Effector memory CD4-positive, alpha-beta T cell (primary cell): Measurements from ENCODE around the gene ATRNL1.

Experiments used
- DNase-seq, 3 donors: peaks; one replicate each; pipeline ENCODE4 v3.0.0-alpha.2; 2020
- H3K27ac ChIP-seq: 2 replicates; pipeline ENCODE4 v1.7.0; 2013; ENCODE audit warnings: mild to moderate bottlenecking, low read length, moderate library complexity; ENCODE audit not compliant: insufficient read depth, poor library complexity, severe bottlenecking
- H3K27me3 ChIP-seq: replicated peaks from 2 replicates; pipeline ENCODE4 v1.7.0; 2013; ENCODE audit warnings: mild to moderate bottlenecking, low read length; ENCODE audit not compliant: insufficient read depth, control insufficient read depth, poor library complexity, severe bottlenecking
- H3K36me3 ChIP-seq: 2 replicates; pipeline ENCODE4 v1.7.0; 2013; ENCODE audit warnings: mild to moderate bottlenecking, low read length, moderate library complexity; ENCODE audit not compliant: control insufficient read depth, insufficient read depth
- H3K4me1 ChIP-seq: 2 replicates; pipeline ENCODE4 v1.7.0; 2013; ENCODE audit warnings: low read length, mild to moderate bottlenecking; ENCODE audit not compliant: control insufficient read depth, insufficient read depth, poor library complexity, severe bottlenecking
- H3K4me3 ChIP-seq: 2 replicates; pipeline ENCODE4 v1.7.0; 2013; ENCODE audit warnings: low read length, low read depth, mild to moderate bottlenecking; ENCODE audit not compliant: insufficient read depth, poor library complexity, severe bottlenecking
- H3K9me3 ChIP-seq: 2 replicates; pipeline ENCODE4 v1.7.0; 2013; ENCODE audit warnings: mild to moderate bottlenecking, low read length, moderate library complexity; ENCODE audit not compliant: control insufficient read depth

The ATRNL1 gene

GRCh38 chr10:115830265-115830970 is 737.3 kb downstream of the ATRNL1 start:
- Histone ChIP-seq H3K4me3 (no peak overlapping the region), H3K27ac (no peak overlapping the region), H3K36me3 (no peaks in the 10 kb centered on the region), H3K9me3 (no peaks in the 10 kb centered on the region), H3K4me1 (no peaks in the 10 kb centered on the region), H3K27me3 (no peaks in the 10 kb centered on the region)
- no peak for DNase-seq

- Histone ChIP-seq H3K4me3 (no peak overlapping the region), H3K9me3 (no peaks in the 10 kb centered on the region), H3K27me3 (no peaks in the 10 kb centered on the region), H3K27ac (no peak overlapping the region), H3K4me1 (no peaks in the 10 kb centered on the region), H3K36me3 (no peaks in the 10 kb centered on the region)
- no peak for DNase-seq
Measured at GRCh38 chr10:115831016-115831415, 737.9 kb downstream of the ATRNL1 start.

GRCh38 chr10:115833119-115833518 is 740.0 kb downstream of the ATRNL1 start:
- Histone ChIP-seq H3K36me3 (no peaks in the 10 kb centered on the region), H3K4me1 (no peaks in the 10 kb centered on the region), H3K27me3 (no peaks in the 10 kb centered on the region), H3K9me3 (no peaks in the 10 kb centered on the region), H3K27ac (no peak overlapping the region), H3K4me3 (no peak overlapping the region)
- DNase-seq: no peak

GRCh38 chr10:115844591-115844990 is 751.4 kb downstream of the ATRNL1 start:
- Histone ChIP-seq H3K27me3 (no peaks in the 10 kb centered on the region), H3K4me1 (no peaks in the 10 kb centered on the region), H3K27ac (no peak overlapping the region), H3K36me3 (no peaks in the 10 kb centered on the region), H3K4me3 (no peak overlapping the region), H3K9me3 (no peaks in the 10 kb centered on the region)
- no peak for DNase-seq

- Histone ChIP-seq H3K27ac (no peak overlapping the region), H3K27me3 (no peaks in the 10 kb centered on the region), H3K36me3 (no peaks in the 10 kb centered on the region), H3K9me3 (no peaks in the 10 kb centered on the region), H3K4me3 (no peak overlapping the region), H3K4me1 (no peaks in the 10 kb centered on the region)
- DNase-seq: no peak
Measured at GRCh38 chr10:115845921-115846320, 752.8 kb downstream of the ATRNL1 start.

- Histone ChIP-seq H3K4me1 (no peaks in the 10 kb centered on the region), H3K36me3 (no peaks in the 10 kb centered on the region), H3K27ac (no peak overlapping the region), H3K27me3 (no peaks in the 10 kb centered on the region), H3K4me3 (no peak overlapping the region), H3K9me3 (no peaks in the 10 kb centered on the region)
- DNase-seq: no peak
Measured at GRCh38 chr10:115846528-115846927, 753.4 kb downstream of the ATRNL1 start.

GRCh38 chr10:115849197-115849596 is 756.0 kb downstream of the ATRNL1 start:
- no peaks in the 10 kb centered on the region for H3K36me3 ChIP-seq
- no peak overlapping the region for H3K4me3 ChIP-seq
- no peaks in the 10 kb centered on the region for H3K9me3 ChIP-seq
- no peak overlapping the region for H3K27ac ChIP-seq
- no peak for DNase-seq
- H3K27me3 ChIP-seq: no peaks in the 10 kb centered on the region
- no peaks in the 10 kb centered on the region for H3K4me1 ChIP-seq

GRCh38 chr10:115850666-115851065 is 757.5 kb downstream of the ATRNL1 start:
- no peak for DNase-seq
- Histone ChIP-seq H3K36me3 (no peaks in the 10 kb centered on the region), H3K27ac (no peak overlapping the region), H3K9me3 (no peaks in the 10 kb centered on the region), H3K4me1 (no peaks in the 10 kb centered on the region), H3K4me3 (no peak overlapping the region), H3K27me3 (no peaks in the 10 kb centered on the region)

GRCh38 chr10:115851695-115852094 is 758.5 kb downstream of the ATRNL1 start:
- Histone ChIP-seq H3K9me3 (no peaks in the 10 kb centered on the region), H3K4me3 (no peak overlapping the region), H3K27me3 (no peaks in the 10 kb centered on the region), H3K36me3 (no peaks in the 10 kb centered on the region), H3K4me1 (no peaks in the 10 kb centered on the region), H3K27ac (no peak overlapping the region)
- no peak for DNase-seq

GRCh38 chr10:115854740-115855435 is 761.7 kb downstream of the ATRNL1 start:
- no peaks in the 10 kb centered on the region for H3K9me3 ChIP-seq
- H3K4me1 ChIP-seq: no peaks in the 10 kb centered on the region
- no peaks in the 10 kb centered on the region for H3K36me3 ChIP-seq
- no peak overlapping the region for H3K4me3 ChIP-seq
- H3K27ac ChIP-seq: no peak overlapping the region
- H3K27me3 ChIP-seq: no peaks in the 10 kb centered on the region
- DNase-seq: no peak
